Heart right ventricle (tissue), 16 donors: ENCODE results near the gene UBA6. TPM values are rescaled to one million over a fixed set of nuclear protein-coding genes. Genes with fewer than 3 reads are reported as not detected.

Experiments
- ATAC-seq, 8 donors: fragments of 200-7000 bp; cut with Tn5 transposase; one replicate each; pipeline ENCODE4 v1.9.1; 2020; ENCODE audit warnings: mild to moderate bottlenecking in 8 of 8, moderate library complexity in 8 of 8, moderate number of reproducible peaks in 1 of 8
- DNase-seq, 2 donors: peaks; one replicate each; pipeline ENCODE4 v3.0.0-alpha.2; 2020
- H3K27ac ChIP-seq, 10 donors: fragments of 200-600 bp; sonication (generic) in 2 of 10; one replicate each; pipeline versions ENCODE4 v1.5.0 to v1.8.0; 2020 to 2022; ENCODE audit warnings: mild to moderate bottlenecking in 3 of 10
- H3K27me3 ChIP-seq, 7 donors: fragments of 200-600 bp; one replicate each; pipeline ENCODE4 v1.8.0; 2021 to 2022; ENCODE audit warnings: mild to moderate bottlenecking in 2 of 7
- H3K36me3 ChIP-seq, 9 donors: fragments of 200-600 bp; sonication (generic) in 1 of 9; one replicate each; pipeline versions ENCODE4 v1.5.0 to v1.8.0; 2020 to 2022; ENCODE audit warnings: mild to moderate bottlenecking in 2 of 9
- H3K4me1 ChIP-seq, 9 donors: fragments of 200-600 bp; sonication (generic) in 1 of 9; one replicate each; pipeline versions ENCODE4 v1.5.0 to v1.8.0; 2020 to 2022; ENCODE audit warnings: mild to moderate bottlenecking in 4 of 9
- H3K4me3 ChIP-seq, 10 donors: fragments of 200-600 bp; sonication (generic) in 2 of 10; one replicate each; pipeline versions ENCODE4 v1.5.0 to v1.8.0; 2020 to 2022; ENCODE audit warnings: mild to moderate bottlenecking in 7 of 10, moderate library complexity in 2 of 10
- H3K9me3 ChIP-seq, 11 donors: fragments of 200-600 bp in 10 of 11; sonication (generic) in 2 of 11; one replicate each; pipeline versions ENCODE4 v1.5.0 to v1.8.0; 2013 to 2022; ENCODE audit warnings: mild to moderate bottlenecking in 2 of 11, control low read depth in 1 of 11, moderate library complexity in 1 of 11
- WGBS, 2 donors: extraction: QIAGEN DNeasy Blood & Tissue Kit; methylation state at CpG; one replicate each; pipeline ENCODE4 v1.1.7; 2013; ENCODE audit warnings: inconsistent platforms in 1 of 2; 5-methylcytosine and 5-hydroxymethylcytosine counted together
- intact Hi-C, 10 donors: fragments of 100-400 bp; cut with DNase I; formaldehyde crosslinking; loops; one replicate each; pipeline versions ENCODE4 v1.11.1 to v1.14.2; 2022
- polyA plus RNA-seq, 2 donors: library from polyadenylated mRNA; stranded (reverse); fragments of 200-250 nt; gene quantifications; one replicate each; pipeline ENCODE4 v1.2.3, GENCODE V29; 2013
- total RNA-seq, 10 donors: library from RNA; stranded (reverse); fragmentation: NEBNext Ultra II Directional in 3 of 10; extraction: Animal tissue kit (Norgen Biotek cat#: 25700) in 3 of 10; gene quantifications; one replicate each; pipeline versions ENCODE4 v1.2.1 to v1.2.4, GENCODE V29; 2021 to 2023
- TF ChIP-seq, protein P1 (sequence below), 9 donors: fragments of 200-600 bp; sonication (generic) in 2 of 9; IDR thresholded peaks; one replicate each; pipeline versions ENCODE4 v1.5.0 to v1.8.0; 2021 to 2022; ENCODE audit warnings: antibody characterized with exemption in 9 of 9, mild to moderate bottlenecking in 5 of 9, moderate library complexity in 1 of 9
- donor health status: Arrhythmogenic right ventricular cardiomyopathy.
- donor health status: ischemic (EF 13 %, LVEDD 7.1; RV severe dilation, severe dysfunction).
- donor health status: healthy with polysubstance abuse.
- donor health status: DM: no; HTN: yes; CAD: no.
- donor health status: DM: no; HTN: no; CAD: no.
- donor health status: ischemic (EF 25% LVEDD 6.9; RV normal size, moderate dysfunction).
- donor health status: ischemic (EF 25% LVEDD 5.7; RV mildly dilated, moderate dysfunction).
- donor health status: healthy.
- donor health status: DM: yes; HTN: yes; CAD: no.
- donor health status: Ischemic cardiomyopathy.
- donor health status: ischemic (EF 35%, LVEDD 5.7; RV mildly dilated, moderate dysfunction).
- donor health status: nonischemic (EF 11% LVEDD 7.7; RV severe dilation, severe dysfunction).
- donor health status: DM: yes; HTN: yes; CAD: no.
- donor health status: PGD.
- donor health status: ischemic (EF 29% LVEDD 5.4; RV normal size, mild dysfunction).
- donor health status: nonischemic (EF 23%, LVEDD 6.1; RV moderate dilation, normal function).

UBA6 gene
- total and polyA plus RNA-seq, 12 donors, result 2.6 to 35.7 (median 18.1) TPM

GRCh38 chr4:67576059-67576466 is 124.9 kb downstream of the UBA6 start:
- no peak overlapping the region for H3K27ac ChIP-seq
- no peaks in the 10 kb centered on the region for H3K9me3 ChIP-seq
- H3K4me1 ChIP-seq, result no peaks in the 10 kb centered on the region
- no peak for DNase-seq
- no peaks in the 10 kb centered on the region for H3K27me3 ChIP-seq
- no peaks in the 10 kb centered on the region for H3K36me3 ChIP-seq
- ATAC-seq, result no peak
- TF ChIP-seq, protein P1, sequence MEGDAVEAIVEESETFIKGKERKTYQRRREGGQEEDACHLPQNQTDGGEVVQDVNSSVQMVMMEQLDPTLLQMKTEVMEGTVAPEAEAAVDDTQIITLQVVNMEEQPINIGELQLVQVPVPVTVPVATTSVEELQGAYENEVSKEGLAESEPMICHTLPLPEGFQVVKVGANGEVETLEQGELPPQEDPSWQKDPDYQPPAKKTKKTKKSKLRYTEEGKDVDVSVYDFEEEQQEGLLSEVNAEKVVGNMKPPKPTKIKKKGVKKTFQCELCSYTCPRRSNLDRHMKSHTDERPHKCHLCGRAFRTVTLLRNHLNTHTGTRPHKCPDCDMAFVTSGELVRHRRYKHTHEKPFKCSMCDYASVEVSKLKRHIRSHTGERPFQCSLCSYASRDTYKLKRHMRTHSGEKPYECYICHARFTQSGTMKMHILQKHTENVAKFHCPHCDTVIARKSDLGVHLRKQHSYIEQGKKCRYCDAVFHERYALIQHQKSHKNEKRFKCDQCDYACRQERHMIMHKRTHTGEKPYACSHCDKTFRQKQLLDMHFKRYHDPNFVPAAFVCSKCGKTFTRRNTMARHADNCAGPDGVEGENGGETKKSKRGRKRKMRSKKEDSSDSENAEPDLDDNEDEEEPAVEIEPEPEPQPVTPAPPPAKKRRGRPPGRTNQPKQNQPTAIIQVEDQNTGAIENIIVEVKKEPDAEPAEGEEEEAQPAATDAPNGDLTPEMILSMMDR (IDR thresholded peaks at IDR 0.05), result no peak
- 84 to 88% methylated on average over 4 of the region's 4 CpGs for WGBS, 2 donors
- no peak overlapping the region for H3K4me3 ChIP-seq
- intact Hi-C loops, result no loop called here

- DNase-seq (no peak), ATAC-seq (no peak)
- intact Hi-C loops, result no loop called here
- 81 to 83% methylated on average over 13 of the region's 13 CpGs for WGBS, 2 donors
- H3K27ac ChIP-seq, result no peak overlapping the region
- no peaks in the 10 kb centered on the region for H3K9me3 ChIP-seq
- no peaks in the 10 kb centered on the region for H3K27me3 ChIP-seq
- no peaks in the 10 kb centered on the region for H3K4me1 ChIP-seq
- H3K4me3 ChIP-seq, result no peak overlapping the region
- TF ChIP-seq, protein P1 (IDR thresholded peaks at IDR 0.05), result no peak
- no peaks in the 10 kb centered on the region for H3K36me3 ChIP-seq
These were observed 125.5 kb downstream of the UBA6 start for GRCh38 chr4:67575232-67576058.

DNA sequence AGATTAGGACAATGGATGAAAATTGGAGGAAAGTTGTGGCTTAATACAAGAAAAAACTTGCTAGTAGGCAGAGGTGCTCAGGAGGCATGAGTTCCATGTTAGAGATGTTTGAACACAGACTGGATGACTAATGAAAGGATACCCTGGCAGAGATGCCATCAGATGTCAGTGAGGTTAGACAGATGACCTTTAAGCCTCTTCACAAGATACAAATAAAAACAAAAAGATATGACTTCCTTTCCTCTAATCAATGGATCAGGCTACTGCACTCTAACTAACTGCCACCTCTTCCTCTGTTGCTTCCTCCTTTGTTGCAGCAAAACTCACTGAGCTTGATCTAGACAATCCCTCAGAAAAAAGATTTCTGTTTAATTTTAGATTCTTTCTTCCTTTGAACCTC is 127.8 kb downstream of the UBA6 start:
- no peaks in the 10 kb centered on the region for H3K9me3 ChIP-seq
- TF ChIP-seq, protein P1 (IDR thresholded peaks at IDR 0.05), result no peak
- no peaks in the 10 kb centered on the region for H3K27me3 ChIP-seq
- no peaks in the 10 kb centered on the region for H3K36me3 ChIP-seq
- DNase-seq (no peak), ATAC-seq (no peak)
- no peaks in the 10 kb centered on the region for H3K4me1 ChIP-seq
- no peak overlapping the region for H3K4me3 ChIP-seq
- H3K27ac ChIP-seq, result no peak overlapping the region
- intact Hi-C loops, result no loop called here

DNA sequence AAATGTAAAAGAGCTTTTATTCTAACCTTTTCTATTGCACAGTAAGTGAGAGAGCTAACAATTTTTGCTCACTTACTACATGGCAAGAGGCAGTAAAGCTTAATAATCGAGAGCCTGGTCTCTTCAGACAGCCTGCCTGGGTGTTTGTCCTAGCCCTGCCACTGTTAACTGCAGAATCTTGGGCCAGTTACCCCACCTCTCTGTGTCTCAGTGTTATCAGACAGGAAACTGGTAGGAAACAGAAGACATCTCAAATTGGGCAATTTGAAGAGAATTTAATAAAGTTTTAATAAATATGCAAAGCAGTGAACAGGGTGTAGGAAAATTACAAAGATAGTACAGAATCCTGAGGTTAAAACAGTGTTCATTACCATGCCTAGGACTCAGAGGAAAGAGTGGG is 129.0 kb downstream of the UBA6 start:
- intact Hi-C loops, result no loop called here
- ATAC-seq, result no peak
- WGBS, 2 donors, result 54 to 61% methylated on average over 1 of the region's 1 CpG

More for the DNA sequence above, 129.0 kb downstream of the UBA6 start:
- Histone ChIP-seq H3K27me3 (no peaks in the 10 kb centered on the region), H3K4me3 (no peak overlapping the region), H3K36me3 (no peaks in the 10 kb centered on the region), H3K4me1 (no peaks in the 10 kb centered on the region), H3K27ac (no peak overlapping the region), H3K9me3 (no peaks in the 10 kb centered on the region)
- no peak for DNase-seq
- TF ChIP-seq, protein P1 (IDR thresholded peaks at IDR 0.05), result no peak
